ENCODE data around the gene PRUNE2.

Gene PRUNE2

DNA sequence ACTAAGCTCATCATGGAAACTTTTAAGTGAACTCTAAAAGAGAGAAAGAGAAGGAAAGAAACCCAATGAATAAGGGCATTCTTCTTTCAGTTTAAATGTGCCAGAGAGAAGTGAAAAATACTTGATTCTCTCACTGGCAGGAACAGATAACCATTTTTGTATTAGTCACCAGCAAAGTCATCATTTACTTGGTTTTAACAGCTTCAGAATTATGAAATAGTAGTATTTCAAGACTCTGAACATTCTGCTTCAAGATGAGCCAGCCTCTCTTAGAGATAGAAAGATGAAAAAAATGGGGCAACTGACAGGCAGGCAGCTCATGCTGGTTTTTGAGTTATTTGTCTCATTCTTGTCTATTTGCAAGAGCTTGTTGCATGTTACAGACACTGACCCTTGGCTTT lies 343.4 kb downstream of the PRUNE2 start:
- peak; percentile 77 for DNase-seq

DNA sequence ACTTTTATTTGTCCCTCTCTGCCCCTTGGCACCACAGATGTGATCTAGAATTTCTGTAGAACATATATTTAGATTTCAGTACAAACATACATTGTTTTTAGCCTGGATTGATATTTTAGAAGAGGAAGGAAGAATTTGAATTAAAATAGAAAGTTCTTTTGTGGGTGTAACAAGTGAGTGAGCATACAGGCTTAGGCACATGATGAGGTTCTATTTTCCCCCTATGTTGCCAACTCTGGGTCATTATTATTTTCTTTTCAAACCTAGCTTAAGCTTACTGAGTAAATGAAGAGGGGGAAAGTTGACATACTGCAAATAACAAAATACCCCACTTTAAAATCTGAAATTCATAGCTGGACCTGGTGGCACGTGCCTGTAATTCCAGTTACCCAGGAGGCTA lies 344.0 kb downstream of the PRUNE2 start:
- no peak for DNase-seq
